Cerebellar nuclear complex (tissue), 1 donor: Measurements from ENCODE around the gene C11orf16.
"Not testable (repeated sequence)": the region's sequence is repeated elsewhere in the genome, so short reads cannot be mapped to it uniquely, and the experiment has no call there.

ENCODE experiments used
- DNase-seq, 2 experiments: peaks; one replicate each; lab custom pipeline; 2025; lab: John Stamatoyannopoulos, UW

Gene C11orf16

DNA sequence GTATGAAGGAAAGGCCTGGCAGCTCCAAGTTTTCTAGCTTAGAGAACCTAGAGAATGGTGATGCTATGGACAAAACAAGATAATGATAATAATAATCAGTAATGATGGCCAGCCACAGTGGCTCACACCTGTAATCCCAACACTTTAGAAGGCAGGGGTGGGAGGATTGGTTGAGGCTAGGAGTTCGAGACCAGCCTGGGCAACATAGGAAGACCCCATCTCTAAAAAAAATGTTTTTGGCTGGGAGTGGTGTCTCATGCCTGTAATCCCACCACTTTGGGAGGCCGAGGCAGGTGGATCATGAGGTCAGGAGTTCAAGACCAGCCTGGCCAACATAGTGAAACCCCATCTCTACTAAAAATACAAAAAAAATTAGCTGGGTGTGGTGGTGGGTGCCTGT is 3.0 kb upstream of the C11orf16 start:
- DNase-seq, result not testable (repeated sequence)

DNA sequence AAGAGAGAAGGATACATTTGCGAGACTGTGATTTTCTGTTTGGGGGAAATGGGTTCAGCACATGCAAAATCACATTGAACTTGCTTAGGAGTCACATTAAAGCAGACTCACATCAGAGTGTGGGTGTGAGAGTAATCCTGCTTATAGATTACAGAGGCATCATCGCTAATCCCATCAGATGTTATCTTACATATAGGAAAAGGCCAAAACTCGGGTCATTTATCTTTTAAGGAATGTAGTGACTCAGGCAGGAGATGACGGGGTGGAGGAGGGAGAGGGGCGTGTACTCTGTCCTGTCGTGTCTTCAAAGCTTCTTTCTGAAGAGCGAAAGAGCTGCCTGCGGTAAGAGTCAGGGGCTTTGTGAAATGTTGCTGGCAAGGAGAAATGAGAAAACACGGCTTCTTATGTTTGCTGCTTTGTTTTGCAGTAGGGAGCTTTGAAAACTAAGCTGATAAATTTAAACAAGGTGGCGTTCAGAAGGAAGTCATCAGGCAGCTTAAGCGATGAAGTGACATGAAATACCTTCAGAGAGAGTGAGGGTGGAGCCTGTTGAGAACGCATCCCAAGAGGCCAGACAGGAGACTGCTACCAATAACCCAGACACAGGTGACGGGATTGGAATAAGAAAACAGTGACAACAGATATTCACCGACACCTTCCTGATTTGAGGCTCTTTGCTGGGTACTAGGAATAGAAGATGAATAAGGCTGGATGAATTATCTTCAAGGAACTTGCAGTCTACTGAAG is 2.2 kb upstream of the C11orf16 start:
- DNase-seq, result no peak

DNA sequence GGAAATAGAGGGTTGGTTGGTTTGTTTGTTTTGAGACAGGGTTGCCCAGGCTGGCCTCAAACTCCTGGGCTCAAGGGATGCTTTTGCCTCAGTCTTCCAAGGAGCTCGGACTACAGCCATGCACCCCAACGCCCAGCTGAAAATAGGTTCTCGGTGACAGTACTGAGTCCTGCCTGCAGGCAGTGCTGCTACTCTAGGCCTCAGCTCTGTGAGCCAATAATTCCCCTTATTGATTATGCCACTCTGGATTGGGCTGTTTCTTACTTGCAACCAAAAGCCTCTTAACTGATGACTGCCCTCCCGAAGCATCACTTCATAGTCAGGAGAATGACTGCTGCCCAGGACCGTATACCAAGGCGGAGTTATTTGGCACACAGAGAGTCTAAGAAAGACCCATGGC is 1.2 kb upstream of the C11orf16 start:
- no peak for DNase-seq

DNA sequence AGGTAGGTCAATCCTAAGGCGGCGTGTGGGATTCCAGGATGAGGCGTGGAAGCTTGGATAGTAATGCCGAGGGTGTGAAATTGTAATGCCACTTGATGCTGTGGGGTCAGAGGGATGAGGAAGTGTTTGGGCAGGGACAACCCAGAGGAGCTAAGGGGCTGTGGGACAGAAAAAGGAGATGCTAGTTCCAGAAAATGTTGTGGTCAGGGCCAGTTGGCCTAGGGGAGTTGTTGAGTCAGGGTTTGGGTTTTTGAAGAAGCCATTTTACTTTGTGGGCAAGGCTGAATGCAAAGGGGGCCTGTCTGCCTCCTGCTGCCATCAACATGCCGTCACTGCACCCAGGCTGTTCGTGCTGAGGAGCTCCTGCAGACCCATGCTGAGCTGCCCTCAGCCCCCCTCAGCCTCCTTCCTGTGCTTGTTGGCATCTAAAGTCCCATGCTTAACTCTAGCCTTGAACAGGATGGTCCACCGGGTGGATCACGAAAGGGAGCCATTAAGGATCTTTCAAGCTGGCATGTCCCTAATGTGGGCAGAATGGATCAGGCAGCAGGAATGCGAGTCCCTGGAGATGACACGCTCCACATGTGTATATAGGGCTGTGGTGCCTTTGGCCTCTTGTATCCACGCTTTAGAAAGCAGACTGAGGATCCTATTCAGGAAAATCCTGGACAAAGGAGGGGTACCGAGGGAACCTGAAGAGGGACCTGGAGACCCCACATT is 2.1 kb downstream of the C11orf16 start:
- no peak for DNase-seq

DNA sequence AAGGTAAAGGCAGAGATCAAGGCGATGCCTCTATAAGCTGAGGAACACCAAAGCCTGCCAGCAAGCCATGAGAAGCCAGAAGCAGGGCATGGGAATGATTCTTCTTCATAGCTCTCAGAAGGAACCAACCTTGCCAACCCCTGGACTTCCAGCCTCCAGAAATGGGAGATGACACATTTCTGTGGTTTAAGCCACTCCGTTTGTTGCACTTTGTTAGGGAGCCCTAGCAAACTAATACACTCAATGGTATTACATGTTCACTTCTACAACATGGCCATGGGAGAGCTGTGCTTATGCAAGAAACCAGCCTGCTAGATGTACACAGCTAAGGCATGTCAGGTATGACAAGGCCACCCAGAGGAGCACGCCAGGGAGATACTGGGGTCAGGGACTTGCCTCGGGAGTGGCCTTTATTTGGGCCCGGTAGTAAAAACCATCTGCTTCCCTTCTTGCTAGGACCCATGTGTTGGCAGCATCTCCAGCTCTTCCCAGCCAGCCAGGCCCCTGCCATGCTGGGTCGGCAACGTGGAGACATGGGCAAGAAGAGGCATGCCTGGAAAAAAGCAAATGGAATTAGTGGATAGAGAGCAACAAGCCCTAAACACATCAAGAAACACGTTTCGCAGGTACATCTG is 3.6 kb downstream of the C11orf16 start:
- DNase-seq, result no peak

DNA sequence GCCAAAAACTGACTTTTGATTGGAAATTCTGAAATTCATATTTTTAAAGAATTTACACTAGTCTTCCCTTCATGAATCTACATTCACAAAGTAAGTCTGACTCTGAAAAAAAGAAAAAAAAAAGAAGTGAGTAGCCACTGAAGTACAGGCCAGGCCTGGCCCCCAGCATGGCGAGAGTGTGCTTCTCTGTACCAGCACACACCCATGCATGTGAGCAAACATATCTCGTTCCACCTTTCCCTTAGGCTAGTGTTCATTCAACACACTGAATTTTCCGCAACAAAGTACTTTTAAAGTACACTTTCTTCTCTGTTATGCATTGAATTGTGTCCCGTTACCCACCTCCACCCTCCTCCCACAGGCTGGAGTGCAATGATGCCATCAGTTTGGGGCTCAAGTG is 4.5 kb downstream of the C11orf16 start:
- DNase-seq, result no peak

DNA sequence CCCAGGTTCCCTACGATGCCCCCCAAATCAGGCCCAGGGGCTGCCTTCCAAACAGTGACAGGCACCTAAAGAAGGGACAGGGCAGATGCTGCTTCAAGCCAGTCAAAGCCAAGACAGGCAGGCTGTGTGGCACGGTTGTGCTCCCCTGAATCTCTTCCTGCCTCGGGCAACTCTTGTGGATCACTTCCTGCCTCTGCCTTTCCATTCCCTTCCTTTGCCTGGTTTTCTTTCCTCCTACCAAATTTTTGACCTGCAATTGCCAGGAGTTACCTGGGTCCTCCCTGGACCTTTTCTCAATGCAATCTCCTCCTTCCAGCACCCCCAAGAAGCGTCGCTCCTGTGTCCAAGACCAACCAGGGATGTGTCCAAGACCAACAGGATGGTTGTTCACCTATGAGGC is 5.5 kb downstream of the C11orf16 start:
- no peak for DNase-seq

DNA sequence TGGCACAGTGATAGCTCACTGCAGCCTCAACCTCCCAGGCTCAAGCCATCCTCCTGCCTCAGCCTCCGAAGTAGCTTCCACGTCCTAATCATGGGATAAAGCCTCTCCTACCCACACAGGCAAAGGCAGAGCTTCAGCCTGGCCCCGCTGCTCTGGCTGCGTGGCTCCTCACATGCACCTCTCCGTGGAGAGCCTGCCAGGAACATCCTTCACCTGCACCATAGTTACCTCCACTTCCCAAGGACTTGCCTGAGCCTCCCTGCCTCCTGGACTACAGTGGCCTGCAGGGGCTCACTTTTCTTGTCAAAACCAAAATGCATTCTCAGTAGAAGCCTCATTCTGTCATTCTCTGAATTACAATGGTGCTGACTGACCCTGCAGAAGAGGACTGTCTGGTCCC is 6.5 kb downstream of the C11orf16 start:
- no peak for DNase-seq

DNA sequence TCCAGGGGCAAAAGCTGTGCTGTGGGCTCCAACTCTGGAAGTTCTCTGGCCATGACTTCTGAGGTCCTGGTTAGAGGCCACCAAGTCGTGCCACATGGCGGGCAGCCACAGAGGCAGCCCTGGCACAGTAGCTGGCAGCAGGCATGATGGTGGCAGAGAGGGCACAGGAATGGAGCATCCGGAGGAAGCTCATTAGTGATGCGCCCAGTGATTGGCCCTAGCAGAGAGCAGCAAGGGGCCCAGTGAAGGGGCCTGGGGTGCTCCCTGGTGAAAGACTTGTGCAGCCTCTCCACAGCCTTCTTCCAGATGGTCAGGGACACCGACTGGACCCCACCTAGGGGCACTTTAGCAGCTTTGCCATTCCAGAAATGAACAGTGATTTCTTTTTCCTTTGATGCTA is 7.0 kb downstream of the C11orf16 start:
- no peak for DNase-seq

DNA sequence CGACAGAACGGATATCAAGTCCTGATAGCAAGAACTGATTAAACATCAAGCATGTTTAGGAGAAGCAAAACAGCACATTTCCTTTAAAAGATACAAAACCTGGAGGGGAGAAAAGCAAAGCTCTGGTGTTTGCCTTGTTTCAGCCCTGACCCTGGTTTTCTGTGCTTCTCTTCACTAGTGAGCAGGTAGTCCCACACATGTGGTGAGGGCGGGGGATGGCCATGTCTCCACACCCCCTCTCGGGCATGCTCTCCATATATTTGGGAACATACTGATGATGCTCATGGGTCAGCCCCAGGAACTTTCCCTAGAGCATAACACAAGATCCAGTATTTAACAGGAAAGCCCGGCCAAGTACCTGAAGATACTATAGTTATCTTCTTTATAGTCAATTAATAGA is 10.1 kb downstream of the C11orf16 start:
- DNase-seq, result no peak

DNA sequence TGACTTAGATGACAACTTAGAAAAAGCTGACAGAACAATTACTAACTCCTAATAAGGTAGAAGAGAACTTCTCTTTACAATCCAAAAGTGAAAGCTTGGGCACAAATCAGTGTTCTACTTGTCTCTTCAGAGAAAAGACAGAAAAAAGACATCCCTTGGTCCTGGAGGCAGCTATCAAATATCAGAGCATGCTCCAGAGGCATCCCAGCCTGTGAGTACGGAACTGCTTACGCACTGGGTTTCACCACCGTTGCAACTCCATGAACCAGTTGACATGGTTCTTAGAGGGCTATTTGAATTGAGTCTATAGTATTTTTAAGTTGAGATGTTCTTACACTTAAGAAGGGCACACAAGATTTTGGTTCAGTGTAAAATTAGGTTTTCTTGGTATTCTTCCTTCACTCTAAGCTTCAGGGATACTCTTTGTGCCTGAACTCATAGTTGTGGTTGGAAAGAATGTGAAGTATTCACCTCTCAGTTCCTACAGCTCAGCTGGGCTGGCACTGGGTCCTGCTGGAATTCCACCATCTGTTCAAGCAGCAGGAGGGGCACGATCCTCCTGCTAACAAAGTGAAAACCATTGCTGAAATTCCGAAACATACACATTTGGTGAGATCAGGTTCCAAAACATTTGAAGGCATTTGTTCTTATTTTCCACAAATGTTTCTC is 15.5 kb downstream of the C11orf16 start:
- DNase-seq, result peak; percentile 49 to 57

DNA sequence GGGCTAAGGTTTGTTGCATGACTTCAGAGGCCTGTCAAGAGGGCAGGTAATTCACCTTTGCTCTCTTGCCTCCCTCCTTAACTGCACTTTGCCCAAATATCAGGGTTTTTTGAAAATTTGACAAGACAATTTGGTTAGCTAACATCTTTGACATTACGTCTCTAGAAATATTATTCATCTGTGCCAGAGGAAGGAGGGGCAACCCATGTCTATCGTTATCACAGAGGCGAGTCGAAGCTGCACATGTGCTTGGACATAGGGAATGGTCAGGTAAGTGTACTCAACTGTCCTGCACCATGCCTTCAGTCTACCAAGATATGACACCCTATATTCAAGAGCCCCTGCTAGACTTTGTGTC is 18.1 kb downstream of the C11orf16 start:
- DNase-seq, result no peak

DNA sequence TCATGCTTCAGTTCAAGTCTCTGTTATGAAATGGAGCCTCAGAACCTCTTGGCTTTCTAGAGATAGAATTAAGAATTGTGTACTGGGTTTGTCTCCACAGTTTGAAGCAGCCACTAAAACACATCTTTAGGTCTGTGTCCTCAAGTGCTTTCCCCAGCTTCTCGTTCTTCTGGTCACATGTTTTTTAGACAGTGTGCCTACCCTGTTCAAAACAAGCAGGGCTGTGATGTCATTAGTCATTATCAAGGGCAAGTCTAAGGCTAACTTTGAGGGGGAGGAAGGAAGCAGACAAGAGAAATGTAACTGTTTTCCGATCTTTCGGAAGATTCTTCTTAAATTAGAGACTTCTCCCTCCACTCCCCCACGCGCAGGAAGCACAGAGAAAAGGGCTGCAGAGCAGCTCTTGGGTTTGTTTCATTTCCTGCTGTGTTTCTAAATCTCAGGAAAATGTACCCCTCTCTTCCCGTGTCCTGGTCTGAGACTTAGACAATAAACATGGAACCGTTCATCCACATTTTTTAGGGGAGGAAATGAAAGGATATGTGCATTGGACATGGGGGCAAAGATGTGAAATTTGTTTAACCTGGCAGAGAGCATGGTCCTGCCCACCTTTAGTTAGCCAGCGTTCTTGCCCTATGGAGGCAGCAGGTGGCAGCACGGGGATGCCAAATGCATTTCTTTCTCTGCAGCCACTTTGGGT is 18.6 kb downstream of the C11orf16 start:
- DNase-seq, result peak in 1 of 2 experiments; percentile 27

DNA sequence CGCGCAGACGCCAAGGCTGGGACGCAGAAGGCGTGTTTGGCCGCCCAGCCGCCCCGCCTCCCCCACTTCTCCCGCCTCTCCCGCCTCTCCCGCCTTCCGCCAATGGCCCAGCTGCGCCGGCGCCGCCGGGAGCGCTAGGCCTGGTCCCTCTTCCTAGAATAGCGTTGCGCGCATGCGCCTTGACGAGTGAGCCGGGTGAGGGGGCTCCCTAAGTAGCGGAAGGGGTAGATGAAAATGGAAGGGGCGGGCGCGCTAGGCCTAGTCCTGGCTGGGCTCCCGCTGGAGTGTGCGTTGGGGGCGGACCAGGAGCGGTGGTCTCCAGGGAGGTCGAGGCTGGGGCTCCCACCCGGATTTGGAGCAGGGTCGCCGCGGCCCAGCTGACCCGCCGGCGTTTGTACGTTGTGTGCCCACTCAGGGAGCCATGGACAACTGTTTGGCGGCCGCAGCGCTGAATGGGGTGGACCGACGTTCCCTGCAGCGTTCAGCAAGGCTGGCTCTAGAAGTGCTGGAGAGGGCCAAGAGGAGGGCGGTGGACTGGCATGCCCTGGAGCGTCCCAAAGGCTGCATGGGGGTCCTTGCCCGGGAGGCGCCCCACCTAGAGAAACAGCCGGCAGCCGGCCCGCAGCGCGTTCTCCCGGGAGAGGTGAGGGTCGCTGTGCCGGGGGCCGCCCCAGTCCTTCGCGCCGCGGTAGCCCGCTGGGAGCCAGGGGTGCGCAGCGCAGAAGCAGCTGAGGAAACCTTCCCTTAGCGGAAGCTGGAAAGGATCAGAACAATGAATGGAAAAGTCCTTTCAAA is 21.5 kb downstream of the C11orf16 start, which contains the start of gene AKIP1:
TSS of gene AKIP1 (plus strand) at position 161 of the 795 bp plus-strand sequence. CDS start at position 422, 261 bp downstream.
- DNase-seq, result peak; percentile 4 to 62

DNA sequence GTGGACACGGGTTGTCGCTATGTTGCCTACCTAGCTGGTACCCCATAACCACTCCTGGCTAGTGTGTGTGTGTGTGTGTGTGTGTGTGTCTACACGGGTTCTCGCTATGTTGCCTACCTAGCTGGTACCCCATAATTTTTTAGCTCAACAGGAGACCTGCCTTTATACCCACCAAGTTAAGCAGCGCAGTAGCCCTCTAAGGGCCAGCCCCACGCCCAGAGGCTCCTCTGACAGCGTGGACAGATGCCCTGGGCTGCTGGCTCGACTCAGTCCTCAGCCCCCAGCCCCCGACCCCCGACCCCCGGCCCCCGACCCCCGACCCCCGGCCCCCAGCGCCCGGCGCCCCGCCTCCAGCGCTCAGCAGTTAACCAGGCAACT is 22.1 kb downstream of the C11orf16 start:
- no peak for DNase-seq

DNA sequence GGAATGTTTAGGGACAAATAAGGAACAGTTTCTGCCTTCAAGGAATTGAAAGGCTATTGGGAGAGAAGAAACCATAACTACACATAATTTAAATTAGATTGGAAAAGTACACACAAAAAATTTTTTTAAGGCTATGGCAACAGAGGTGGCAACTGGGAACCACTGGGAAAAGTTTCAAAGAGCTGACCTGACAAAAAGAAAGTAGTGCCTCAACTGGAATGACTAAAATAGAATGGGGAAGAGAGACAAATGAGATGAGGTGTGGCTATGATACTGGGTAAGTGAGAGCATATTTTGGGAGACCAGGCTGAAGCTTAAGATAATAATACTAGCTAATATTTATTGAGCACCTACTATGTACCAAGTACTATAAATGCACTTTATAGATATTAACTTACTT is 24.6 kb downstream of the C11orf16 start:
- DNase-seq, result no peak

DNA sequence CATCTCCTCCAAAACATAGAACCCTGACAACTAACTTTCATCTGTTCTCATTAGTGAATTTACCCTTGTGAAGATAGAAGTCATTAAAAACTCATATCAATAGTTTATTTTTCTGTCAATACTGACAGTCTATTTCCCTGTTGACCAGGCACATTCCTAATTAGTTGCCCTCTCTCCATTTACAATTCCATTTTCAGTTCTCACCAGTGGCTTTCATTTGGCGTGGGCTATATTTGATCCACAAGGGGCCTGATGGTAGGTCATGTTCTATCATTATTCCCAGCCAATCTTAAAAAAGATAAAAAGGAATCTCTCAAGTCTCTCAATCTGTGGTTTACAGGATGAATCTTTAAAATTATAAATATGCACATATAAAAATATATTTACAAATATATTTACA is 25.6 kb downstream of the C11orf16 start:
- DNase-seq, result no peak

DNA sequence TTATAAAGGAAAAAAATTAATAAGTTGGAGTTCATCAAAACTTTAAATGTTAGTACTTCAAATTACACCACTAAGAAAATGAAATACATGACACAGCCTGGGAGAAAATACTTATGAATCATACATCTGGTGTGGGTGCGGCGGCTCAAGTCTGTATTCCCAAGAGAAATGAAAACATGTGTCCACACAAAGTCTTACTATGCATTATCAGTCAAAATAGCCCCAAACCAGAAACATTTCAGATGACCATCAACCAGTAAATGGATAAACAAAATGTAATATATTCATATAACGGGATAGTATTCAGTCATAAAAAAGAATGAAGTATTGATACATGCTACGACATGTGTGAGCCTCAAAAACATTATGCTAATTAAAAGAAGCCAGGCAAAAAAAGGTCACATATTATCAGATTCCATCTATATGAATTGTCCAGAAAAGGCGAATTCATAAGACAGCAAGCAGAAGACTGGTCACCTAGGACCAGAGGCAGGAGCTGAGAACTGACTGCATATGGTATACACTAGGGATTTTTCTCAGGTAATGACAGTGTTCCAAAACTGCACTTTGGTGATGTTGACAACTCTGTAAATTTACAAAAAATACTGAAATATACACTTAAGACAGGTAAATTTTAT is 27.1 kb downstream of the C11orf16 start:
- no peak for DNase-seq

DNA sequence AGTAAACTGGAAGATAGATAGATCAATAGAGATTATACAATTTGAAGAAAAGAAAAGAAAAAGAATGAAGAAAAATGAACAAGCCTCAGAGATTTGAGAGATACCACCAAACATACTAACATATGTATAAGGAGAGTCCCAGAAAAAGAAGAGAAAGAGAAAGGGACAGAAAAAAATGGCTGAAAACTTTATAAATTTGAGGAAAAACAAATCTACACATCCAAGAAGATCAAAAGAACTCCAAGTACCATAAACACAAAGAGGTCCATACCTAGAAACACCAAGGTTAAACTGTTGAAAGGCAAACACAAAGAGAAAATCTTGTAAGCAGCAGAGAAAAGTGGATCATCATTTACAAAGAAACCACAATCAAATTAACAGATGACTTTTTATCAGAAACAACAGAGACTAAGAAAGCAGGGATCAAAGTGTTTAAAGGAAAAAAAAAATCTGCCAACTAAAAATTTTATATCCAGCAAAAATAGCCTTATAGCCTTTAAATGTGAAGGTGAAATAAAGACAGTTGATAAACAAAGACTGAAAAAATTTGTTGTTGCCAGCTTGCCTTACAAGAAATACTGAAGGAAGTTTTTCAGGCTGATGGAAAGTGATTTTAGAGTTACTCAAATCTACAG is 33.5 kb downstream of the C11orf16 start:
- no peak for DNase-seq

DNA sequence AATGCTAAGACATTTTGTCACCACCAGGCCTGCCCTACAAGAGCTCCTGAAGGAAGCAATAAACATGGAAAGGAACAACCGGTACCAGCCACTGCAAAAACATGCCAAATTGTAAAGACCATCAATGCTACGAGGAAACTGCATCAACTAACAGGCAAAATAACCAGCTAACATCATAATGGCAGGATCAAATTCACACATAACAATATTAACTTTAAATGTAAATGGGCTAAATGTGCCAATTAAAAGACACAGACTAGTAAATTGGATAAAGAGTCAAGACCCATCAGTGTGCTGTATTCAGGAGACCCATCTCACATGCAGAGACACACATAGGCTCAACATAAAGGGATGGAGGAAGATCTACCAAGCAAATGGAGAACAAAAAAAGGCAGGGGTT is 41.6 kb downstream of the C11orf16 start:
- DNase-seq, result not testable (repeated sequence)
